Fibroblast of the aortic adventitia (primary cell): ENCODE measurements around the gene UNKL. TPM values are rescaled to one million over a fixed set of nuclear protein-coding genes. Genes with fewer than 3 reads are reported as not detected.

Source experiments
- DNase-seq: peaks from one replicate; pipeline ENCODE4 v3.0.0-alpha.2; 2010; ENCODE audit warnings: low read depth
- H3K4me3 ChIP-seq: 2 replicates; pipeline ENCODE4 v1.5.1; 2011; ENCODE audit warnings: low read depth, mild to moderate bottlenecking, control low read depth, low read length, moderate library complexity
- CTCF ChIP-seq: IDR thresholded peaks from 2 replicates; pipeline ENCODE4 v1.5.1; 2011; ENCODE audit warnings: mild to moderate bottlenecking, low read length, control low read depth, inconsistent platforms; ENCODE audit not compliant: insufficient read depth
- total RNA-seq: library from RNA; depleted of rRNA; stranded (reverse); fragments of >200 nt; gene quantifications from 2 replicates; pipeline ENCODE4 v1.2.3, GENCODE V29; 2012; ENCODE audit warnings: low replicate concordance

UNKL gene
- total RNA-seq, 1 donor = 11.5 TPM

- no peak for TF ChIP-seq CTCF
- no peak for DNase-seq
- H3K4me3 ChIP-seq = no peak overlapping the region
These were observed 75.4 kb downstream of the UNKL start for GRCh38 chr16:1338855-1339675.

DNA sequence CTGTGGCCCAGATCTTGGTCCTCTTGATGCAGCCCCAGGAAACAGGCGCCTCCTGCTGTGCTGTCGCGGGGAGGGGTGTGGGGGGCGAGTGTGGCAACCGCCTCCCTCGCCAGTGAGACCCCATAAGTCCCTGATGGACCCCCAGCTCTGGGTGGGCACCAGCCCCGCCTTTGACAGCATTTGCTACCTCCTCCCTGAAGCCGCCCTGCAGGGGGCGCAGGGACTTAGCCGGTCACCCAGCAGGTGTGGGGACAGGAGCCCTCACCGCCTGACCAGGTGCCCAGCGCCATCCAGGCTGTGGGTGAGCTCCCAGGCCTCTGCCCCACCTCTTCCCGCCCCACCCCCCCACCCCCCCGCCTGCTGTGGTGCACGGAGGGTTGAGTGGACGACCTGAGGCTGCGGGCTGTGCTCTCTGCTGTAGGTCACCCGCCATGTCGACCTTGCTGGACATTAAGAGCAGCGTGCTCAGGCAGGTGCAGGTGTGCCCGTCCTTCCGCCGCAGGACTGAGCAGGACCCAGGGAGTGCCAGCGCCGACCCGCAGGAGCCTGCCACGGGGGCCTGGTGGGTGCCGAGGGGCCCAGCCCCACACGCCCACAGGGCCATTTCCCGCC is 76.3 kb downstream of the UNKL start:
- H3K4me3 ChIP-seq = no peak overlapping the region
- TF ChIP-seq CTCF = peak; percentile 7
- DNase-seq = no peak

GRCh38 chr16:1337486-1337885 is 77.0 kb downstream of the UNKL start:
- no peak for TF ChIP-seq CTCF

GRCh38 chr16:1336619-1337018 is 77.9 kb downstream of the UNKL start:
- TF ChIP-seq CTCF = no peak
- H3K4me3 ChIP-seq = no peak overlapping the region
- no peak for DNase-seq

More at GRCh38 chr16:1337486-1337885, 77.0 kb downstream of the UNKL start:
- DNase-seq = no peak
- H3K4me3 ChIP-seq = no peak overlapping the region

DNA sequence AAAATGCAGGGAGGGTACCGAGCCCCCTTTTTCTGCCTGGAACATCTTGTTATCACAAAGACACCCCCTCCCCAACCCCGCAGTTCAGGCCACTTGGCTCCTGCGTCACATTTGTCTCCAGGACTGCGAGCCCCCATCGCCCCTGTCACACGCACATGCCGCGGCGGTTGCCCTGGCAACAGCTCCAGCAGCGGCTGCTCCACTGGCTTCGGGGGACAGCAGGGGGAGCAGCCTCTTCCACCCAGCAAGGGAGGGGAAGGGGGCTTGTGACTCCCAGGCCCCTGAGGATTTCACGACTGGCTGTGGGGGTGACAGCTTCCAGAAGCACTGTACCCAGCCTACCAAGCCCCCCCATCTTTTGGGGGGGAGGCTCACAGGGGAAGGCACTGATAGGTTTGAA is 78.5 kb downstream of the UNKL start:
- no peak for TF ChIP-seq CTCF
- DNase-seq = no peak
- no peak overlapping the region for H3K4me3 ChIP-seq

DNA sequence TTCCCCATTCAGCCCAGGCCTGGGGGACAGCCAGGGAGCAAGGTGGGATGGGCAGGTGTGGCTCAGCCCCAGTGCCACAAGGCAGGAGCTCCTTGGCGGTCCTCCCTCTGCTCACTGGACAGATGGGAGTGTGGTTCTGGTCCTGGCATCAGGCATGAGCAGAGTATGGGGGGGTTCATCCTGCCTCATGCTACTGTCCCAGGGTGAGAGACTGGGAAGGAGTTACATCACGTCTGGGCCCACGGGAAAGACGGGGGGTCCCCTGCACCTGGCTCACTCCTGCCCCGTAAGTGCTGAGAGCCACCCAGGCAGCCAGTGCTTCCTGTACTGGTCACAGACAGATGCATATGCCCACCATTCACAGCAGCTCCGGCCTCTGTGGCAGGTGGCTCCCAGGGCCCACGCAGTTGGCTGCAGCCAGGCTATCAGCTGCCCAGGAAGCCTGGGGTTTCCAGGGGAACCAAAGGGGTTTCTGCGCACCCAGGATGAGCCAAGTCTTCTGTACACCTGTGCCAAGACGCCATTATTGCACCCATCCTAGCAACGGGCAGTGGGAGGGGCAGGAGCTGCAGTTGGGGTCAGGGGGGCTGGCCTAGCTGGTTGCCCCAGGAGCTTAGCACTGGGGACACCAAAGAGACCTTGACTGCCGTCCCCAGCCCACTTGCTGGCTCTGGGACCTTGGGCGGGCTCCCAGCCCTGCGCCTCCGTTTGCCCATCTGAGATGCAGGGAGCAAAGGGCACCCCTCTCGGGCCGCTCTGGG is 79.1 kb downstream of the UNKL start:
- DNase-seq = no peak
- no peak for TF ChIP-seq CTCF

More for the DNA sequence above, 79.1 kb downstream of the UNKL start:
- H3K4me3 ChIP-seq = no peak overlapping the region
